Measurements from ENCODE around the gene TBCB.
"Not testable (repeated sequence)": the region's sequence is repeated elsewhere in the genome, so short reads cannot be mapped to it uniquely, and the experiment has no call there.

The TBCB gene

DNA sequence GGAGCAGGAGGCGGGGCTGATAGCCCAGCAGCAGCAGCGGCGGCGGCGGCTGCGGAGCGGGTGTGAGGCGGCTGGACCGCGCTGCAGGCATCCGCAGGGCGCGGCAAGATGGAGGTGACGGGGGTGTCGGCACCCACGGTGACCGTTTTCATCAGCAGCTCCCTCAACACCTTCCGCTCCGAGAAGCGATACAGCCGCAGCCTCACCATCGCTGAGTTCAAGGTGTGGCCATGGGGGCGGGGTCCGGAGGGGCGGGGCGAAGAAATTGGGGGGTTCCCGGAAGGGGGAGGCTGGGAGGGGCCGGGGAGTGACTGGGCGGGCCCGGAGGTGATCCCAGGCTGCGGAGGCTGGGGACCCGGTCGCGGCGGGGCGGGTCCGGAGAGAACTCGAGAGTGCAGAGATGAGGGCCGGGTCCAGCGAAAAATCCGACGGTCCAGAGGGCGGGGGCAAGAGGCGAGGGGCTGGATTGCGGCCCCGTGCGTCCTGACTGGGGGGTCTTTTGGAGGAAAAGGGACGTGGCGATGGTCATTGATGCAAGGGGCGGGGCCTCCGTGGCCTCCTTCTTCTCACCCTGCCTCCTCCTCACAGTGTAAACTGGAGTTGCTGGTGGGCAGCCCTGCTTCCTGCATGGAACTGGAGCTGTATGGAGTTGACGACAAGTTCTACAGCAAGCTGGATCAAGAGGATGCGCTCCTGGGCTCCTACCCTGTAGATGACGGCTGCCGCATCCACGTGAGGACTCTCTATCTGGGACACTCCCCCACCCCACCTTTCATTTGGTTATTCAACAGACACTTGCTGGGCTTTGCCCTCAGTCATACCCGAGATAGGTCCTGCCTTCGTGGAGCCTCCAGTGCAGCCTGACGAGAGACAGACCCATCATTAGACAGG is at the start of gene TBCB:
TBCB (plus strand) TSS at position 16 of the 891 bp plus-strand sequence; CDS start at position 109, 93 bp downstream.
- no peak for DNase-seq

DNA sequence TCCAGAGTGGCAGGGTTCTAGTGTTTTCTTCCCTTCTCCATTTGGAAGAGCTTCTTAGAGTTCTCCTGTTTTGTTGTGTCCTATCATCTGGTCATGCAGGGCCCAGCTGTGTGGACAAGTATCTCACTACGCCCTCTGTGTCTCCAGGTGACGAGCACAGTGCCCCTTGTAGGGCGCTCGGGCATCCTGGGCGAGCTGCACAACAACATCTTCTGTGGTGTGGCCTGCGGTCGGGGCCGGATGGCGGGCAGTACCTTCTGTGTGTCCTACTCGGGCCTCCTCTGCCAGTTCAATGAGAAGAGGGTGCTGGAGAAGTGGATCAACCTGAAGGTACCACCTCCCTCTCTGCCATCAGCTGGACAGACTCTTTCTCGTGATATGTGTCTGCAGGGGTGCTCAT is 47.6 kb upstream of the TBCB start:
- DNase-seq: no peak

- not testable (repeated sequence) for DNase-seq
Measured at GRCh38 chr19:36068810-36069499, 46.3 kb upstream of the TBCB start.

- DNase-seq: no peak
Measured at GRCh38 chr19:36072081-36072480, 43.2 kb upstream of the TBCB start.

- no peak for DNase-seq
Measured at GRCh38 chr19:36073121-36073876, 42.0 kb upstream of the TBCB start.

DNA sequence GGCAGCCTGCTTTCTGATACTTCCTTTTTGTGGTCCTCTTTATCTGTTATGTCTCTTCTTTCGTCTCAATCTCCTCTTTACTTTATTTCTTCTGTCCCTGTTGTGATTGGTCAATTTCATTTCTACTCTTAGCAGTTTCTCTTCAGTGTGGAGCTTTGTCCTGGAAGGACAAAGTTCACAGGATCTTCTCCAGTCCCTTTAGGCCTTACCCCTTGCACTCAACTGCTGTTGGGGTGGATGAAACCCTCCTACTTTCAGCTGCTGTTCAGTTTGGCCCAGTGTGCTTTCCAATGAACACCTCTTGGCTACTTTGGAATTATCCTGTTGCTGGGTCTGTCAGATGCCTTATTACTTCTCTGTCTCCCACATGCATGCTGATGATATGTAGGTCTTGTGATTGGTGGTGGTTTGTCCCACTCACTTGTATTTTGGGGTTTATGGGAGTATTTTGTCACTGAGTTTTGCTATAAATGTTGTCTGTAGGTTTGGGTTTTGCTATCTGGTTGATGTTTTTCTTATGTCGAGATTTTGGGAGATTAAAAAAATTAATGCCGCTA is 35.8 kb upstream of the TBCB start:
- no peak for DNase-seq

DNA sequence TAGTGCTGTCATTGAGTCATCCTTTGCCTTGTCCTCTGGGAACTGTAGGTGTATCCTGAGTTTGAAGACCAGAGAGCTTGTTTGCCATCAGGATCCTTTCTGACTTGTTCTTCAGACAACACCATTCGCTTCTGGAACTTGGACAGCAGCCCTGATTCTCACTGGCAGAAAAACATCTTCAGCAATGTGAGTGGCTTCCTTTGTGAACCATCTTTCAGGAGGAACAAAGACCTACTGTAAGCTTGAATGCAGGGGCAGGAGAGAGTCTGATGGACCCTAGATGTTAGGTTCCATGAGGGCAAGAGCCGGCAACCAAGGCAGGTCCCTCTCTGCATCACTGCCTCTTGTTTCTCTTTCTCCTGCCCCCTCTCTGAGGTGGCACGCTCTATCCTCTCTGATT is 33.9 kb upstream of the TBCB start:
- no peak for DNase-seq

- no peak for DNase-seq
Measured at GRCh38 chr19:36081894-36082293, 33.4 kb upstream of the TBCB start.

GRCh38 chr19:36082916-36083315 is 32.4 kb upstream of the TBCB start:
- no peak for DNase-seq

DNA sequence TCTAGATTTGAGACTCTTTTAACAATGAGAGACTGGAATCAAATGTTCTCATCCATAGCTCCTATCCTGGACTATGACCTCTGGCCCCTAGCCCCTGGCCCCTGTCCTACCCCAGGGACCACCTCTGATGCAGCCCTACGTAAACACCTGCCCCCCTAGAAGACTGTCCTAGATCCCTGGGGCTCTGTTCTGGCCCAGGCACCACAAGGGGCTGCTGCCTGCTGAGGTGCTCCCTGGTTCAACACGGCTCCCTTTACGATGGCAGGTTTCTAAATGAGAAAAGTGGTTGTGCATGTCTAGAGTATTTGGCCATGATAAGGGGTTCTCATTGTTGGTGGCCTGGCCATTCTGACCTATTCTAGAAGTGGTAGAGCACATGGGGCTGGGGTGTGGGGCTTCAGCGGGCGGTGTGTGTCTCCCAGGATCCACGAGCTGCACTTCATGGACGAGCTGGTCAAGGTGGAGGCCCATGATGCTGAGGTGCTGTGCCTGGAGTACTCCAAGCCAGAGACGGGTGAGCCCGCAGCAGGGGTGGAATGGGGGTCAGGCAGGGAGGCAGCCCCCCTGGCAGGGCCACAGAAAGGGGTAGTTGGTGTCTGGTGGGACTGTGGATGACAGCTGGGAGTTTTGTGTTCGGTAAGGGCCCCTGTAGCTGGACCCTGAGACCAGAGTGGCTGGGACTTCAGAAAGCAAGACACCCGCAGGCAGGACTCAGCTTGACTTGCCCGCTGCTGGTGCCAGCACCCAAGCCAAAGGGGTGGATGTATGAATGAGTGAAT is 30.8 kb upstream of the TBCB start:
- no peak for DNase-seq

DNA sequence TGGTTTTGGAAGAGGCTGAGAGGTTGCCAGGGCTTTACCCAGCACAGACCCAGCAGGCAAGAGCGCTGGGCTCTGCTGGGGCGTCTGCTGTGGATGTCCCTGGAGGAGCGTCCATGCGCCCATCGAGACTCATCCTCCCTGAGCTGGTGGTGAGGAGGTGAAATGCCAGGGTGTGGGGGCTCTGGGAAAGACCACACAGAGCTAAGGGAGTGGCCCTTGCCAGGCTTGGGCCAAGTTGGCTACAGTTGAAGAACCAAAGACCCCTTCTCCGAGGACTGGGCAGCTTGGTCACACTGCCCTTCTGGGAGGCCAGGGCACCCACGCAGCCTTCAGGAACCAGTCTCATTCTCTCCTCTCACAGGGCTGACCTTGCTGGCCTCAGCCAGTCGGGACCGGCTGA is 28.9 kb upstream of the TBCB start:
- DNase-seq: no peak

DNA sequence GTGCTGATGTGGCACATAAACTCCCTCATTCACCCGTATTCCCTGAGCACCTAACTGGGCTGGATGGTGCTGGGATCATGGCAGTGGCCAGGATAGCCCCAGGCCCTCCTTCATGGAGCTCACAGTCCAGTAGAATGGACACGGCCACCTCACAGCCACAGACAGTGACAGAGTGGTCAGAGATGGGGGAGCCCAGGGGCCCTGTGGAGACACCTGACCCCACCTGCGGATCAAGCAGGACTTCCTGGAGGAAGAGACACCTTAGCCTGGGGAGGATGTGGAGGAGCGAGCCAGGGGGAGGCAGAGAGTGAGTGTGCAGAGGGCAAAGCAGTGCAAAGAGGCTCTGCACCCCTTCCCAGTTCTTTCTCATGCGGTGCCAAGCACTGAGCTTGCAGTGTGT is 25.4 kb upstream of the TBCB start:
- no peak for DNase-seq

DNA sequence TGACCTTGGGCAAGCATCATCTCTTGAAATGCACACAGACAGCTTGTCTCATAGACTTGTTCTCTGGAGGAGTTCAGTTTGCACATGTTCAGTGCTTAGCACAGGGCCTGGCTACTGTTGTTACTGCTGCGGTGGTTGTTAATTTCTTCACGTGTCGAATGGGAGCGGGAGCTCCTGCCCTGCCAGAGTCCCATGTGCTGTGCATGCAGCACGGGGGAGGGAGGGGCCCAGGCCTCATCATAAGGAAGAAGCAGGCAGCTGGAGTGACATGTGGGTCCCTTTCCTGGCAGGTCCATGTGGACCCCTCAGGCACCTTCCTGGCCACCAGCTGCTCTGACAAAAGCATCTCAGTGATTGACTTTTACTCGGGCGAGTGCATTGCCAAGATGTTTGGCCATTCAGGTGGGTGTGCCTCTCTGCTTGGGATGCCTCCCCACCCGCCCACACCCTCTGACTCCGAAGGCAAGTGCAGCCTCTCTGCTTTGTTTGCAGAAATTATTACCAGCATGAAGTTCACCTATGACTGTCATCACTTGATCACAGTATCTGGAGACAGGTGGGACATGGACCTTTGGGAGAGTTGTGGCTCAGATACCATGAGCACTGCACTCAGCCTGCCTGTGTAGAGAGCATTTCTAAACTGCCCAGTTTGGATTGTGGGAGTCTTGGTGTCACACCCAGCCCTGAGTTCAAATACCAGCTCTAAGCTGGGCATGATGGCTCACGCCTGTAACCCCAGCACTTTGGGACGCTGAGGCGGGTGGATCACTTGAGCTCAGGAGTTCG is 24.2 kb upstream of the TBCB start:
- DNase-seq: no peak

DNA sequence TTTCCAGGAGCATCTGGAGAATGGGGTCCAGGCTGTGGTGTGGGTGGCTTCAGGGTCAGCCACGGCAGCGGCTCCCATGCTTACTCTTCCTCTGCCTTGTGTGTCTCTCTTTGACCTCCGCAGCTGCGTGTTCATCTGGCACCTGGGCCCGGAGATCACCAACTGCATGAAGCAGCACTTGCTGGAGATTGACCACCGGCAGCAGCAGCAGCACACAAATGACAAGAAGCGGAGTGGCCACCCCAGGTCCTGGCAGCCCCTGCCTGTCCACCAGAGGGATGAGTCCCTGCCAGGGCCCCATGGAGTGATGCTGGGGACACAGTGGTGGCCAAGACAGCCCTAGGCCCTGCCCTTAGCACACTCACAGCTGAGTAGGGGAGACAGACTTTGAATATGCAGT is 22.7 kb upstream of the TBCB start:
- no peak for DNase-seq

DNA sequence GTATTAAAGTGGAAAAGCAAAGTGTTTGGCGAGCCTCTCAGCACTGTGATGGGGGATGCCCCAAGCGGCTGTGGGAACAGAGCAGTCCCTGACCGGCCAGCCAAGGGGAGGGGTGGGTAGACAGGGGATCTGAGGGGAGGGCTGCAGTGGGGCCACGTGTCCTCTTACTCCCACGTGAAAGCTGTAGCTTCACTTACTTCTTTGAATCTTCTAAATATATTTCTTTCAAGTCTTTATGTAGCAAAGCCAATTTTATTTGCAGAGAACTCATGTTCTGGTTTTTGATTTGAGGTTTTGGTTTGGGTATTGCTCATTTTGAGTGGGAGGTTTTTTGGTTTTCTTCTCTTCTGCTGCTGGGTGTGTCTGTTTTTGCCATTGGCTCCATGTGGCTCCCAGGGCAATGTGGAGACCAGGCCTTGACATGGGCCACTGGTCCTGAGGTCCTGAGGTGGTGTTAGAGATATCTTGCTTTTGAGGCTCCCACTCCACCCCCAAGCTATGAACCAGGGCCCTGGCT is 22.1 kb upstream of the TBCB start:
- DNase-seq: no peak

DNA sequence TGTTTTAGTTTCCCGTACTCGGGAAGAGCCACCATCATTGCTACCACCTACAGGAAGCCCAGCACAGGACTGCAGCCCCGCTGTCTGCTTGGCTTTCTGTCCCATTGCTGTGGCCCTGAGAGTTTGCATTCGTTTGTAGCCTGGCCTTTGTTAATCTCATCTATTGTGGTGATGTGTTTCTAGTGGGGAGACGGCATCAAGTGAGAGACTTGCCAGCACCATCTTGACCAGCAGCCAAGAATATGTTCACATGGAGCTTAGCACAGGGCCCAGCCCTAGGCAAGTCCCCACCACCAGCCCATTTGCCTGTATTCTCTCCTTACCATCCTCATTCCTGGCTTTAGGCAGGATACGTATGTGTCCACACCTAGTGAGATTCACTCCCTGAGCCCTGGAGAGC is 21.6 kb upstream of the TBCB start:
- no peak for DNase-seq

GRCh38 chr19:36097036-36097435 is 18.2 kb upstream of the TBCB start:
- no peak for DNase-seq

- no peak for DNase-seq
Measured at GRCh38 chr19:36099166-36099785, 16.0 kb upstream of the TBCB start.

DNA sequence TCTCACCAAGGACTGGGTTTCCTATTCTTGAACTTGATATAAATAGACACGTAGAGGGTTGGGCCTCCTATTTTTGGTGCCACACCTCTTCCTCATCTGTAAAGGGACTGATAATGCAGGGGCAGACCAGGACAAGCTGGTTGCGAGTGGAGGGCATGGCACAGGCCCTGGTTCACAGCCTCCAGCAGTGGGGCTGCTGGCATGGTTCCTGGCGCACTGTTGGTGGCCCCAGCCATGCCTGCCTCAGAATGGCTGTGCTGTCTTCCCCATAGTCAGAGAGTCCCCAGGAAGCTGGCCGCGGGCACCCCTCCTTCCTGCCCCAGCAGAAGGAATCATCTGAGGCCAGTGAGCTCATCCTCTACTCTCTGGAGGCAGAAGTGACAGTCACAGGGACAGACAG is 14.8 kb upstream of the TBCB start:
- DNase-seq: no peak

DNA sequence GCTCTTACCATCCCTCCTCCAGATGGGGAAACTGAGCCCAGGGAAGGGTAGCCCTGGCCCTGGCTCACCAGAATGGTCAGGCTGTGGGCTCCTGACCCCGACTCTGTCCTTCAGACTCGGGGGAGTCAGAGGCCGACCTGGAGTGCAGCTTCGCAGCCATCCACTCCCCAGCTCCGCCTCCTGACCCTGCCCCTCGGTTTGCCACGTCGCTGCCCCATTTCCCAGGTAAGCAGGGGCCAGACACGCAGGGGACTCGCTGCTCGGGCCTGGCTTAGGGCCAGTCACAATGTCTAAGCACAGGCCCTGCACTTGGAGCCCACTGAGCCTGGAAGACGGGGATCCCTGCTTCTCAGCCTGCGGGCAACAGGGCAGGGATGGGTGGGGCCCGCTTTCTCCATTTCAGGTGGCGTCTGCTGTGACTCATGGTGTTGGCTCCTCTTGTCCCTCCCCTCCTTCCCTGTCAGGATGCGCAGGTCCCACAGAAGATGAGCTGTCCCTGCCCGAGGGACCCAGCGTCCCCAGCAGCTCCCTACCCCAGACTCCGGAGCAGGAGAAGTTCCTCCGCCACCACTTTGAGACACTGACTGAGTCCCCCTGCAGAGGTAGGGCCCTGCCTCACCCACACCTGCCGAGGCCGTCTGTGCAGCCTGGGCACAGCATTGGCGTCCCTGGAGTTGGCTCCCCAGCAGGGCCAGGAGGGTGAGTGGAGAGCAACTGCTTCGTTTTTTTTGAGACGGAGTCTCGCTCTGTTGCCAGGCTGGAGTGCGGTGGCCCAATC is 13.5 kb upstream of the TBCB start:
- no peak for DNase-seq
